Lung (tissue), 12 donors: ENCODE data around the gene CHMP5. TPM values are rescaled to one million over a fixed set of nuclear protein-coding genes. Genes with fewer than 3 reads are reported as not detected.

ENCODE experiments used
- ATAC-seq: fragments of 200-7000 bp; cut with Tn5 transposase; one replicate; pipeline ENCODE4 v1.9.1; 2020; ENCODE audit warnings: moderate number of reproducible peaks; ENCODE audit not compliant: insufficient read depth, low FRiP score
- DNase-seq, 3 donors: peaks; one replicate each; pipeline ENCODE4 v3.0.0-alpha.2; 2013 to 2017
- H3K27ac ChIP-seq, 2 donors: one replicate each; pipeline ENCODE4 v1.5.1; 2013; ENCODE audit warnings: mild to moderate bottlenecking in 2 of 2, moderate library complexity in 2 of 2, control low read depth in 1 of 2, inconsistent platforms in 1 of 2, low read depth in 1 of 2, low read length in 1 of 2
- H3K27me3 ChIP-seq, 3 donors: one replicate each; pipeline ENCODE4 v1.5.1; 2013; ENCODE audit warnings: low read length in 2 of 3; ENCODE audit not compliant: control insufficient read depth in 3 of 3, insufficient read depth in 3 of 3
- H3K36me3 ChIP-seq, 4 donors: one replicate each; pipeline ENCODE4 v1.5.1; 2013; ENCODE audit warnings: low read length in 4 of 4, mild to moderate bottlenecking in 1 of 4, moderate library complexity in 1 of 4; ENCODE audit not compliant: control insufficient read depth in 4 of 4, insufficient read depth in 4 of 4
- H3K4me1 ChIP-seq, 5 donors: one replicate each; pipeline ENCODE4 v1.5.1; 2013; ENCODE audit warnings: low read length in 5 of 5, mild to moderate bottlenecking in 2 of 5, moderate library complexity in 1 of 5; ENCODE audit not compliant: control insufficient read depth in 5 of 5, insufficient read depth in 5 of 5
- H3K4me3 ChIP-seq: one replicate; pipeline ENCODE4 v1.5.1; 2013; ENCODE audit warnings: mild to moderate bottlenecking, control low read depth, moderate library complexity
- H3K9ac ChIP-seq, 2 donors: one replicate each; pipeline ENCODE4 v1.5.1; 2013; ENCODE audit warnings: low read length in 2 of 2, control low read depth in 1 of 2; ENCODE audit not compliant: insufficient read depth in 1 of 2
- H3K9me3 ChIP-seq, 4 donors: one replicate each; pipeline ENCODE4 v1.5.1; 2013; ENCODE audit warnings: low read length in 3 of 4, mild to moderate bottlenecking in 1 of 4, moderate library complexity in 1 of 4; ENCODE audit not compliant: control insufficient read depth in 4 of 4, insufficient read depth in 3 of 4
- CTCF ChIP-seq: IDR thresholded peaks from 2 replicates; pipeline ENCODE4 v1.5.1; 2012; ENCODE audit warnings: mild to moderate bottlenecking; ENCODE audit errors: control extremely low read depth, extremely low read depth
- WGBS, 2 donors: extraction: QIAGEN DNeasy Blood & Tissue Kit; methylation state at CpG; one replicate each; pipeline ENCODE4 v1.1.7; 2013; 5-methylcytosine and 5-hydroxymethylcytosine counted together
- polyA plus RNA-seq, 2 donors: library from polyadenylated mRNA; stranded (reverse); fragments of 200-250 nt; gene quantifications; one replicate each; pipeline ENCODE4 v1.2.1, GENCODE V29; 2013
- total RNA-seq, 2 donors: library from RNA; depleted of rRNA in 1 of 2; stranded (reverse); fragments of >200 nt in 1 of 2; gene quantifications; one replicate each; pipeline ENCODE4 v1.2.1, GENCODE V29; 2014 to 2021
- donor health status: control.
- donor health status: control.
- donor health status: Bipolar disorder and iron deficiency.
- donor health status: healthy.
- donor health status: DM: yes; HTN: yes; CAD: no.

CHMP5 gene
- total and polyA plus RNA-seq, 4 donors = 52.3 to 87.5 (median 62.2) TPM

- Histone ChIP-seq H3K4me3 (no peak overlapping the region), H3K4me1 (peaks cover 0 to 16% (median 5%) of the 10 kb centered on the region in 5 donors), H3K36me3 (peaks cover 0 to 5% (median 4%) of the 10 kb centered on the region in 4 donors), H3K9me3 (no peaks in the 10 kb centered on the region), H3K27ac (peak overlapping the region; percentile 96 to 100), H3K27me3 (no peaks in the 10 kb centered on the region), H3K9ac (peak overlapping the region; percentile 69 to 96)
- no peak for TF ChIP-seq CTCF
- ATAC-seq (no peak), DNase-seq (peak; percentile 25 to 35 (median 28))
- WGBS, 2 donors = 1 to 6% methylated on average over 10 to 12 of the region's 12 CpGs
Measured at GRCh38 chr9:33289496-33289895, 24.6 kb downstream of the CHMP5 start.

GRCh38 chr9:33289936-33290246, 25.0 kb downstream of the CHMP5 start:
- peak; percentile 32 for ATAC-seq
- peaks cover 0 to 18% (median 5%) of the 10 kb centered on the region in 5 donors for H3K4me1 ChIP-seq
- no peak for DNase-seq
- peak overlapping the region; percentile 96 to 97 for H3K9ac ChIP-seq
- no peak for TF ChIP-seq CTCF
- 0 to 1% methylated on average over 14 of the region's 14 CpGs for WGBS, 2 donors
- H3K36me3 ChIP-seq = peaks cover 0 to 8% (median 5%) of the 10 kb centered on the region in 4 donors
- peak overlapping the region; percentile 96 to 100 for H3K27ac ChIP-seq
- no peaks in the 10 kb centered on the region for H3K27me3 ChIP-seq
- no peaks in the 10 kb centered on the region for H3K9me3 ChIP-seq
- peak overlapping the region; percentile 98 for H3K4me3 ChIP-seq

- DNase-seq = peak; percentile 99 to 100 (median 99)
- Histone ChIP-seq H3K4me1 (peaks cover 0 to 20% (median 5%) of the 10 kb centered on the region in 5 donors), H3K9ac (peak within 1 kb of the TSS; percentile 96 to 97), H3K27me3 (no peaks in the 10 kb centered on the region), H3K36me3 (peaks cover 2 to 9% (median 8%) of the 10 kb centered on the region in 4 donors), H3K27ac (peak within 1 kb of the TSS; percentile 96 to 100), H3K4me3 (peak within 1 kb of the TSS; percentile 98), H3K9me3 (no peaks in the 10 kb centered on the region)
- peak; percentile 92 for ATAC-seq
- TF ChIP-seq CTCF = no peak
- 0 to 1% methylated on average over 63 of the region's 63 CpGs for WGBS, 2 donors
Measured at GRCh38 chr9:33290247-33291030, 25.6 kb downstream of the CHMP5 start, which contains the start of gene NFX1. Gene NFX1 (plus strand): TSS chr9:33290516. CDS start chr9:33290573, 57 bp downstream.
